NCI-H82 treated with DMSO at 0.1 percent for 48 hours (cell line): ENCODE measurements around the gene SNURF.
"Not testable (repeated sequence)": the region's sequence is repeated elsewhere in the genome, so short reads cannot be mapped to it uniquely, and the experiment has no call there.

Source experiments
- DNase-seq: peaks from one replicate; lab custom pipeline; 2025; ENCODE audit not compliant: unreplicated experiment; lab: John Stamatoyannopoulos, UW

The SNURF gene, protein sequence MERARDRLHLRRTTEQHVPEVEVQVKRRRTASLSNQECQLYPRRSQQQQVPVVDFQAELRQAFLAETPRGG

DNA sequence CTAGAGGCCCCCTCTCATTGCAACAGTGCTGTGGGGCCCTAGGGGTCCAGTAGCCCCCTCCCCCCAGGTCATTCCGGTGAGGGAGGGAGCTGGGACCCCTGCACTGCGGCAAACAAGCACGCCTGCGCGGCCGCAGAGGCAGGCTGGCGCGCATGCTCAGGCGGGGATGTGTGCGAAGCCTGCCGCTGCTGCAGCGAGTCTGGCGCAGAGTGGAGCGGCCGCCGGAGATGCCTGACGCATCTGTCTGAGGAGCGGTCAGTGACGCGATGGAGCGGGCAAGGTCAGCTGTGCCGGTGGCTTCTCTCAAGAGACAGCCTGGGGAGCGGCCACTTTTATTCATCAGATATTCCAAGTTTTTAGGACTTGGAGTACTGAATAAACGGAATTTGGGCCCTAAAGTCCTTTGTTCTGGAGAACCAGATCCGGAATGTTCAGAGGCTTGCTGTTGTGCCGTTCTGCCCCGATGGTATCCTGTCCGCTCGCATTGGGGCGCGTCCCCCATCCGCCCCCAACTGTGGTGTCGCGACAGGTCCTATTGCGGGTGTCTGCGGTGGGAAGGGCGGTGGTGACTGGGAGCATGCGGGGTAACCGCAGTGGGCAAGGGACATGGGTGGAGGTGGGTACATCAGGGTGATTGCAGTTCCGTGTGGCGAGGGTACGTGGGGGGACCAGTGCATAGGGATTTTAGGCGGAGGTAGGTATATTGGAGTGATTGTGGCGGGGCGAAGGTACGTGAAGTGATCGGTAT is at the start of gene SNURF, which contains the start of gene SNRPN:
Gene SNURF (plus strand): TSS at position 205 of the 748 bp plus-strand sequence. CDS start 62 bp downstream, at position 267.
Gene SNRPN (plus strand): TSS at position 205 of the 748 bp plus-strand sequence. CDS start 19,467 bp downstream, outside the sequence.
- DNase-seq = peak; percentile 6

DNA sequence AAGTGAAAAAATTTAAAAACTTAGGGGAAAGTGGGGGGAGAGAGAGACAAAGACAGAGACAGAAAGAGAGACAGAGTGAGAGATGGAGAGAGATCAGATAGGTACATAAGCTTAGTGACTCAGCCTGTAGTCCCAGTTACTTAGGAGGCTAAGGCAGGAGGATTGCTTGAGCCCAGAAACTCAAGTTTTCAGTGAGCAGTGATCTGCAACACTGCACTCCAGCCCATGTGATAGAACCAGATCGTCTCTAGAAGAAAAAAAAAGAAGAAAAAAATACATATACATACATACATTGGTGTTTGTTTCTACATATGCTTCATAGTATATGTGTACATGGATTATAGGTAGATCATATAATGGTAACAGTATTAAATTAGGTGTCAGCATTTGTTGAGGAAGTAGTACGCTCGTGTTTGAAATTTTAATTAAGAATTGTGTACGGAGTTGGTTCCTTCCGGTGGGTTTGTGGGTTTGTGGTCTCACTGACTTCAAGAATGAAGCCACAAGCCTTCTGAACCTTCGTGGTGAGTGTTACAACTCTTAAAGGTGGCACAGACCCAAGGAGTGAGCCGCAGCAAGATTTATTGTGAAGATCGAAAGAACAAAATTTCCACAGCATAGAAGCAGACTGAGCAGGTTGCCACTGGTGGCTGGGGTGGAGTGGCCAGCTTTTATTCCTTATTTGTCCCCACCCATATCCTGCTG is 38.3 kb upstream of the SNURF start:
- DNase-seq = no peak

DNA sequence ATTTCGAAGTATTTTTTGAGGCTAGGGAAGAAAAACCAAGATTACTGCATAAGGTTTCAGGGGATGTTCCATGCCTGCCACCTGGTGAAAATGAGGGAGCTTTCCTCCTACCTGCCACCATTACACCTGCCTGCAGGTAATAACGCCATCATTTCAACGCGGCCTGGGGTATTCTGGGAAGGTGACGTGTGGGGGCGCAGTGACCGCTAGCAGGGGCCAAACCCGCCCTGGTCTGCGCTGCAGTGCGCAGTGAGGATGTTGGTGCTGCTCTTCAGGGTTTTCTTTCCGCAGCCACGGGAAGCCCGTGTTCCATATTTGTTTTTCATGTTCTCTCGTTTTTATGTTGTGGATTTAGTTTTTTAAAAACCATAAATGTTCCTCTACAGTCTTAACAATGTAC is 37.4 kb upstream of the SNURF start:
- no peak for DNase-seq

DNA sequence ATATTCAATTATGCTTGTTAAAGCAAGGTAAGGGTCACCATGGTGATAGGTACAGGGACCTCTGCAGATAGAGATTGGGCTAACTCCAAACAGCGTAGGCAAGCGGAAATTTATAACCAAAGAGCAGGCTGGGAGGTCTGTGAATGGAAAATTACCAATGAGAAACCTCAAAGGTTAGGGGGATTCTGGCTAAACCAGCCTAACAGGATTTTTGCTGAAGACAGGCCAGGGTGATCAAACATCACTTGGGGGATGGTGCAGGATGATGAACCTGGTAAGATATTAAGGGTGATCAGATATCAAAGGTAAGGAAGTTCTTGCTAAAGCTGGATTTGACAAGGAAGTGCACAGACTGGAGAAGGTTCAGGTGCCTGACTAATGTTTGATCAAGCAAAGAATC is 35.3 kb upstream of the SNURF start:
- no peak for DNase-seq

DNA sequence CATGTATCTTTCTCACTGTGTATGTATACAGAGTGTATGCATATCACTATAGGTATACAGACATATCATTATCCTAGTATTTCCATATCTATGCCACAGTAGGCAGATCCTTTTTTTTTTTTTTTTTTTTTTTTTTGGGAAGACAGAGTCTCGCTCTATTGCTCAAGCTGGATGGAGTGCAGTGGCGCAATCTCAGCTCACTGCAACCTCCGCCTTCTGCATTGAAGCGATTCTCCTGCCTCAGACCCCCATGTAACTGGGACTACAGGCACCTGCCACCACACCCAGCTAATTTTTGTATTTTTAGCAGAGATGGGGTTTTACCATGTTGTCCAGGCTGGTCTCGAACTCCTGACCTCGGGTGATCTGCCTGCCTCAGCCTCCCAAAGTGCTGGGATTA is 32.0 kb upstream of the SNURF start:
- not testable (repeated sequence) for DNase-seq

DNA sequence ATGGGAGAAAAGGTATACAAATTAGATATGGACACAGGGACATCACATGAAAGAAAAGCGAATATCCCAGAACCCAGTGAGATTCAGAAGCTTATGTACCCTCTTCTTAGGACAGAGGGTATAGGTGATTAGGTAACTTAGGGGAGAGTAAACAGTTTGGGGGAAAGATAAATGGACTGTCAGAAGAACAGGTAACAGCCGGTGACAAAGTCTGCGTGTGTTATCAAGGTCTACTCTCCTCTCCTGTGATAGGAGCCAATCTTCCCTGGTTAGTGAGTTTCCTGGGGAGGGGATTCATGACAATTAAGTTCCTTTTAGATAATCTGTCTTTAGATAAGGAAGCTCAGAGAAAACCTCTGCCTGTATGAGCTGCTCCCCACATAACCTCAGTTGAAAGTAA is 30.6 kb upstream of the SNURF start:
- DNase-seq = no peak

DNA sequence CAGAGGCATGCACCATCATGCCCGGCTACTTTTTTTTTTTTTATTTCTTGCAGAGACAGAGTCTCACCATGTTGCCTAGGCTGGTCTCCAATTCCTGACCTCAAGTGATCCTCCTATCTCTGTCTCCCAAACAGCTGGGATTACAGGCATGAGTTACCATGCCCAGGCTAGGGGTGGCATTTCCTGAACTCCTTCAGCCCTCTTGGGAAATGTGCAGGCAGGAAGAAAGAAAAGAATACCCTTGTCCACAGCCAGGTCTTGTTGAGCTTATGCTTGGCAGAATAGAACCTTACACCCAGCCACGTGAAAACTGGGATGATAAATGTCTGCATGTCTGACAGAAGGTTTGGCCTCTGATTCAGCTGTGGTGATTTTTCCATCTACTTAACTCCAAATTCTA is 30.2 kb upstream of the SNURF start:
- no peak for DNase-seq

DNA sequence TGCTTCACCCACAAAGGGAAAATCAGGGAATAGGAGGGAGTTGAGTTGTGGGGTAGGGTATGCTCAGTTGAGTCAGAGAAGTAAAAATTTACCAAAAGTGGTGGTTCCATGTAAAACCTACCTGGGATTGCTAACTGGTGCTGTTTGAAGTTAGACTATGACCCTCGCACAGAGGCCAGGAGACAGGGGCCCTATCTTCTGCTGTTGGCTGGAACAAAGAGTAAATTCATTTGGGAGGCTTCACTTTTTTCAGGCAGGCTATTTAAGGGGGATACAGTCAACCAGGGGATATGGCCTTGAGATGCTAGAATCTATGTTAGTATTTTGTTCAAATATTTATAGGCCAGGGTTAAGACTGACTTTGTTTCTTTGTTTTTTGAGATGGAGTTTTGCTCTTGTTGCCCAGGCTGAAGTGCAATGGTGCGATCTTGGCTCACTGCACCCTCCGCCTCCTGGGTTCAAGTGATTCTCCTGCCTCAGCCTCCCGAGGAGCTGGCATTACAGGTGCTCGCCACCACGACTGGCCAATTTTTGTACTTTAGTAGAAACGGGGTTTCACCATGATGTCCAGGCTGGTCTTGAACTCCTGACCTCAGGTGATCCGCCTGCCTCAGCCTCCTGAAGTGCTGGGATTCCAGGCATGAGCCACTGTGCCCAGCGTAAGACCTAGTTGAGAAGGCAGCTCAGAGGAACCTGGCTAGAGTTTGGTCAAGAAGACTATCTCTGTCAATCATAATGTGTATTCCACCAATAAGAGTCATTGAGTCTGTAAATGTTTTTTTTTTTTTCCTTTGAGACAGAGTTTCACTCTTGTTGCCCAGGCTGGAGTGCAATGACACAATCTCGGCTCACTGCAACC is 22.7 kb upstream of the SNURF start:
- not testable (repeated sequence) for DNase-seq

DNA sequence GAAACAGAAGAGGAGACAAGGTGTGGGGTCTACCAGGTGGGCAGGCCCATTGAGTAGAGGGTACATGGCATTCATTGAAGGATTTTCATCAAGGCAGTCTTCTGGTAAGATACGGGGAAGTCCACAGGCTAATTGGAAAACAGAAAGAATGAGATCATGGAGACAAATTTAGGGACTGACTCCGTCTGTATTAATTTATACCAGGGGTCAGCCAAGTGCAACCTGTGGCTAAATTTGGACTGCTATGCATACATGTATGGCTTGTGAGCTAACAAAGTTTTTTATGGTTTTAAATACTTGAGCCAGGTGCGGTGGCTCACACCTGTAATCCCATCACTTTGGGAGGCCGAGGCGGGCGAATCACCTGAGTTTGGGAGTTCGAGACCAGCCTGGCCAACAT is 21.1 kb upstream of the SNURF start:
- DNase-seq = no peak

DNA sequence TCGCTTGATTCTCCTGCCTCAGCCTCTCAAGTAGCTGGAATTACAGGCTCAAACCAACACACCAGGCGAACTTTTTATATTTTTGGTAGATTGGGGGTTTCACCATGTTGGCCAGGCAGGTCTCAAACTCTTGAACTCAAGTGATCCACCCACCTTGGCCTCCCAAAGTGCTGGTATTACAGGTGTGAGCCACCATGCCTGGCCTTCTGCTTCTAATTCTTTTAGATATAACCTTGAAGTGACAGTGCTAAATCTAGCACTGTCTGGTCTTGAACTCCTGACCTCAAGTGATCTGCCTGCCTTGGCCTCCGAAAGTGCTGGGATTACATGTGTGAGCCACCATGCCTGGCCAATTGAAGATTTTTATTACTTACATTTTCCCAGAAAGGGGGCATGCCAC is 16.6 kb upstream of the SNURF start:
- not testable (repeated sequence) for DNase-seq

DNA sequence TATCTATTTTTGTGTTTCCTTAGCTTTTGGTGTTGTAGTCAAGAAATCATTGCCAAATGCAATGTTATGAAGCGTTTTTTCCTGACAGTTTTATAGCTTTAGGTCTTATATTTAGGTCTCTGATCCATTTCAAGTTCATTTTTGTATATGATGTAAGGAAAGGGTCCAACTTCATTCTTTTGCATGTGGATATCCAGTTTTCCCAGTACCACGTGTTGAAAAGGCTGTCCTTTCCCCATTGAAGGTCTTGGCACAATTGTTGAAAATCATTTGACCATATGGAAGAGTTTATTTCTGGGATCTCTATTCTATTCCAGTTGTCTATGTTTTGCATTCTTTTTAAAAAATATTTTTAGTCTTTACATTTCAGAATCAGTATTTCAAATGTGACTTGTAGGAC is 14.6 kb upstream of the SNURF start:
- no peak for DNase-seq

DNA sequence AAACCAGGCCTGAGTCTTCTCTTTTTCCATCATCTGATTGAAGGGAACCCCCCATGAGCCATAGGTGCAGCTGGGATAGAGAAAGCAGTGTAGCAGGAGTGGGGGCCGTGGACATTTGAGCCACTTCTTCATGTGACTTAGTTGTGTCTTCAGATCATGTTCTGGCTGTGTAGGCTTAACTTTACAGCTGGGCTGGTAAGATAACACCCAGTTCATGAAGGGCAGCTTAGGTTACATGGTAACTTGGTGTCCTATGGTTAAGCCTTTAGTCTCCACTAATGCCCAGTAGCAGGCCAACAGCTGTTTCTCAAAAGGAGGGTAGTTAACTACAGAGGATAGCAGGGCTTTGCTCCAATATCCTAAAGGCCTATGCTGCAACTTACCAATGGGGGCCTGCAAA is 11.4 kb upstream of the SNURF start:
- DNase-seq = no peak

DNA sequence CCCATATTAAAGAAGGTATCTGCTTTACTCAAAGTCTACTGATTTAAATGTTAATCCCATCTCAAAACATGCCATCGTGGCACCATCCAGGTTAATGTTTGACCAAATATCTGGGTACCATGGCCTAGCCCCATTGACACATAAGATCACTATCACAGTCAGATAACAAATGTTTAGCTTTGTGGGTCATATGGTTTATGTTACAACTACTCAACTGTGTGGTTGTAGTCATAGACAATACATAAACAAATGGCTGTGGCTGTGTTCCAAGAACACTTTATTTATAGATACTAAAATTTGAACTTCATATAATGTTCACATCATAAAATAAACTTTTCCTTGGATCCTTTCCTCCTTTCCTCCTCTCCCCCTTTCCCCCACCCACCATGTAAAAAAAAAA is 9.8 kb upstream of the SNURF start:
- no peak for DNase-seq

DNA sequence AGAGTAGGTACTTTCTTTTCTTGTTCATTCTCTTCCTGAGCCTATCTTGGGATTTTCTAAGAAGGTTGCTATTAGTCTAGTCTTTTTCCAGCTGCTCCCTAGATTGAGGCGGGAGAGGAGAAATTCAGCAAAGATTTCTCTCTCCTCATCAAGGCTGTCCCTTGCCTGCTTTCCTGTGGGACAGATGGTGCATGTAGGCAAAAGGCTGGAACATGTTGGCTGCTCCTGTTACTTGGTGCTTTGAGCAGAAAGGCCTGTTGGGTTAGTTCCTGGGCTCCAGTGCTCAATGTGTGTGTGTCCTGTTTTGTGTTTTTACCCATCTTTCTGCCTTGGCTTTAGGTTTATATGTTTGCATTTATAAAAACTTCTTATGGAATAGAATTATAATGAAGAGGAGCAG is 9.1 kb upstream of the SNURF start:
- no peak for DNase-seq

DNA sequence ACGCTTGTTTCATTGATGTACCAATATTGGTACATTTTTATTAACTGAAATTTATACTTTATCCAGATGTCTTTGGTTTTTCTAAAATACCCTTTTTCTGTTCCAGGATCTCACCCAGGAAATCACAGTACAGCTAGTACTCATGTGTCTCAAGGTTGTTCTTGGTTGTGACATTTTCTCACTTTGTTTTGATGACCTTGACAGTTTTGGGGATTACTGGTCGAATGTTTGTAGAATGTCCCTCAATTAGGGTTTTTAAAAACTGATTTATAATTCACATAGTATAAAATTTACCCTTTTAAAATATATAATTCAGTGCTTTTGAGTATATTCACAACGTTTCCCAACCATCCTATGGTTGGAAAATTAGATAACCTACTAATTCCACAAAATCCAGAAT is 6.3 kb upstream of the SNURF start:
- DNase-seq = no peak

DNA sequence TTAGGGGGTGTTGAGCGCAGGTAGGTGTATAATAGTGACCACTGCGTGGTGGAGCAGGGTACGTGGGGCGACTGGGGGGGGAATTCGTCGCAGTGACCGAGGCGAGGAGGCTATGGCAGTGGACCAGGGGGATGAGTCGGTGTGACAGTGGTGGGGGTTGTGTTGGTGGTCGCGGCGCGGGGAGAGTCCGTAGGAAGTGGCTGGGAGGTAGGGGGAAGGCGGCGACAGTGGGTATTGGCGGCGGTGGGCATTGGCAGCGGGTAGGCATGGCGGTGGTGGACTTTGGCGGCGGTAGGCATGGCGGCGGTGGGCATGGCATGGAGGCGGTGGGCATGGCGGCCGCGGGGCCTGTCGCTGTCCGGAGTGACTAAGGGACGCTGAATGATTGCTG is 739 bp downstream of the SNURF start:
- DNase-seq = no peak

DNA sequence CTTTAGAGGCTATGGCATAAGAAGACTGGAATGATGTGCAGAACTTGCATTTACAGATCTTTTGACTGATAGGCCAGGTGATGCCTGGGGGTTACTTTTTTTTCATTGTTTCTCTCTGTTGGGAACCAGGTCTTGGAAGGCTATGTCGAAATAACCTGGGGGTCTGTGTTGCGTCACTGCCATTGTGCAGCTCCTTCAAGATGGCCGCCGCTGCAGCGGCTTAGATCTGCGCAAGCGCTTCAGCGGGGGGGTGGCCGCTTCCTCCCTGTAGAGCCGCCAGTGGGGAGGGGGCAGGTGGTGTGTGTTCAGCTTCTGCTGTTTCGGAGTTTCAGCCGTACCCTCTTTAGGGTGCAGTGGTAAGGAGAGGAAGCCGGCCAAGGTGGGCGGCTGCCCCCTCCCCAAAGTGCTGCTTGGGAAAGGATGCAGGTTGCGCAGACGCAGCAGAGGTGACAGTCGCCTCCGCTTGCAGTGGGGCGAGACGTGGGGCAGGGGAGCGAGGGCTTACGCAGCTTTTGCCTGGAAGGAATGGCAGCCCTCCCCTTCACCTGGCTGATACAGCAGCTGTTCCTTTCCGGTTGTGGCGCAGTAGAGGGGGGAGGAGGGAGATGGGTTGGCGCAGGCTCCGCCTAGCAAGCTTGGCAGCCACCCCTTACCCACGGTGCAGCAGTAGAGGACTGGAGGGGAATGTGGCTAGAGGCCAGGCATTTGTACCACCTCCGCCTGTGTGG is 1.5 kb downstream of the SNURF start:
- peak; percentile 52 for DNase-seq

DNA sequence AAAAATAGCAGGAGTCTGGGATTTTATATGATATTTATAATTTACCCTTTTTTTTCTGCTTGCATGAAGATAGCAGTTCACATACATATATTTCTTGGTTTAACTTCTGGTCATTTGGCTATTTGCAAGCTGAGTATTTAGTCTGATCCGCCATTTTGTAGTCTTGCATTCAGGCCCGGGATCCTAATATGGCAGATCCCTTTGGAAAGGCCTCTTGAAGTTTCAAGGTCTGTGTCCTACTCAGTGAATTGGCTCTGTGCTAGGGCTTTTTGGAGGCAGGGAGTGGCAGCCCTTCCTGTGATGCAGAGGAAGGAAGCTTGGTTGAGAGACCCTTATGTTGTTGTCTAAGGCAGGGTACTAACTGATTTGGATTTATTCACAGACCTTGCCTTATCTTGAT is 2.9 kb downstream of the SNURF start:
- DNase-seq = no peak

DNA sequence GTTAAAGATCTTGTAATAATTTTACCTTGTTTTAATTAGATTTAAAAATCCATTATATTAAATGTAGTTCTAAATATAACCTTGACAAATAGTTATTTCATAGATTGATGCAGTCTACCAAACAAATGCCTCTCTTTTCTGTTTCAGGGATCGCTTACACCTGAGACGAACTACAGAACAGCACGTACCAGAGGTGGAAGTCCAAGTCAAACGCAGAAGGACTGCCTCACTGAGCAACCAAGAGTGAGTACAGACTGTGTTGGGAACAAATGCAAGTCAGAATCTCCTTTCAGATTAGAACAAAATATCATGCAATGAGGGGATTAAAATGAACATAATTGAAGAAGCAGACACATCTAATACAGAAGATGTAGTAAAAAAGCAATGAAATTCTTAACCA is 7.2 kb downstream of the SNURF start:
- DNase-seq = no peak

DNA sequence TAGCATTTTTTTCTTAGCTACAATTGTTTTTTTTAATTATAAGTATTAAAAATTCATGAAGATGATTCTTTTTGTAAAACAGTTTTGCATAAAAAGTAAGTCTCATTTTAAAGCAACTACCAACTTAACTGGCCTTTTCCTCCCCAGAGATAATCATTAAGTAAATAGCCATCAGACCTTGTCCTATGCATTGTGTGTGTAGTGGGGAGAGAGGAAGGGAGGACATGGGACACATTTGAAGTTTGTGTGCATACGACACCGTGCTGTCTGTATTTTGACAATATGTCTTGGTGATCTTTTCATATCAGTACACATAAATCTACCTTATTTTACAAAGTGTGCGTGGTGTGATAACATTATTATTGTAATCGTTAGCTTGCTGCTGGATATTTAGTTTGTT is 8.1 kb downstream of the SNURF start:
- DNase-seq = no peak
